Ovary (tissue), 9 donors: ENCODE measurements around the gene MED31. TPM values are rescaled to one million over a fixed set of nuclear protein-coding genes. Genes with fewer than 3 reads are reported as not detected.
"Not testable (repeated sequence)": the region's sequence is repeated elsewhere in the genome, so short reads cannot be mapped to it uniquely, and the experiment has no call there.

ENCODE experiments used
- DNase-seq, 5 donors: peaks; one replicate each; pipeline ENCODE4 v3.0.0-alpha.2; 2019 to 2020
- H3K27ac ChIP-seq, 2 donors: fragments of 200-600 bp; one replicate each; pipeline versions ENCODE4 v1.5.1 to v1.8.0; 2019 to 2022
- H3K27me3 ChIP-seq: fragments of 200-600 bp; one replicate; pipeline ENCODE4 v1.8.0; 2022
- H3K36me3 ChIP-seq: fragments of 200-600 bp; sonication (generic); one replicate; pipeline ENCODE4 v1.5.1; 2019
- H3K4me1 ChIP-seq: one replicate; pipeline ENCODE4 v1.8.1; 2013; ENCODE audit warnings: mild to moderate bottlenecking, moderate library complexity; ENCODE audit not compliant: insufficient read depth
- H3K4me3 ChIP-seq: fragments of 200-600 bp; sonication (generic); one replicate; pipeline ENCODE4 v1.5.1; 2017
- H3K9me3 ChIP-seq, 2 donors: fragments of 200-600 bp in 1 of 2; sonication (generic) in 1 of 2; one replicate each; pipeline versions ENCODE4 v1.5.1 to v1.8.1; 2013 to 2019; ENCODE audit warnings: mild to moderate bottlenecking in 1 of 2, moderate library complexity in 1 of 2
- EP300 ChIP-seq: sonication (generic); formaldehyde crosslinking; IDR thresholded peaks from one replicate; pipeline ENCODE4 v1.6.1; 2017; ENCODE audit warnings: antibody characterized with exemption
- POLR2A ChIP-seq: fragments of 450-650 bp; IDR thresholded peaks from one replicate; pipeline ENCODE4 v1.6.1; 2017; ENCODE audit warnings: antibody characterized with exemption, mild to moderate bottlenecking, moderate library complexity
- WGBS, 3 donors: extraction: QIAGEN DNeasy Blood & Tissue Kit in 1 of 3; methylation state at CpG; one replicate each; pipeline versions ENCODE4 v1.1.5 to v1.1.7; 2013 to 2017; 5-methylcytosine and 5-hydroxymethylcytosine counted together
- intact Hi-C, 4 donors: fragments of 100-400 bp; cut with DNase I; formaldehyde crosslinking; loops; one replicate each; pipeline versions ENCODE4 v1.11.0 to v1.15.1; 2022 to 2023
- microRNA-seq, 3 donors: library from miRNA; unstranded; fragments of <30 nt; microRNA quantifications; one replicate each; pipeline versions ENCODE4 to v1.2.0, GENCODE V29; 2019 to 2020
- polyA plus RNA-seq, 2 donors: library from polyadenylated mRNA; stranded (reverse); fragments of 200-250 nt in 1 of 2; fragments of 350-450 nt in 1 of 2; fragmentation: Illumina TruSeq in 1 of 2; extraction: RNeasy Lipid Tissue Mini Kit (QIAGEN cat#74804) in 1 of 2; gene quantifications; one replicate each; pipeline ENCODE4 v1.2.3, GENCODE V29; 2013 to 2014
- small RNA-seq: library from RNA; depleted of rRNA; stranded (forward); fragments of <200 nt; gene quantifications from one replicate; pipeline ENCODE3, GENCODE V24; 2016
- total RNA-seq, 7 donors: library from RNA; depleted of rRNA in 2 of 7; stranded (reverse); fragments of >200 nt in 2 of 7; fragmentation: NEBNext Ultra II Directional in 3 of 7; extraction: Animal tissue kit (Norgen Biotek cat#: 25700) in 3 of 7; gene quantifications; one replicate each; pipeline versions ENCODE4 v1.1.0 to v1.2.4, GENCODE V29; 2016 to 2023
- TF ChIP-seq, protein P1 (sequence below), 3 donors: fragments of 450-650 bp in 2 of 3; fragments of 200-600 bp in 1 of 3; IDR thresholded peaks; one replicate each; pipeline versions ENCODE4 v1.5.1 to v1.8.0; 2016 to 2022; ENCODE audit warnings: antibody characterized with exemption in 3 of 3, mild to moderate bottlenecking in 1 of 3
- donor health status: DM: no; HTN: no; CAD: no; lungs with moderate emphysema.
- donor health status: DM: no; HTN: no; CAD: no.
- donor health status: Bipolar disorder and iron deficiency.
- donor health status: DM: yes; HTN: yes; CAD: no.
- donor health status: DM: no; HTN: no; CAD: no.
- donor health status: DM: yes; HTN: yes; CAD: no.

The MED31 gene
- total and polyA plus RNA-seq, 9 donors: 15.0 to 21.9 (median 17.1) TPM

DNA sequence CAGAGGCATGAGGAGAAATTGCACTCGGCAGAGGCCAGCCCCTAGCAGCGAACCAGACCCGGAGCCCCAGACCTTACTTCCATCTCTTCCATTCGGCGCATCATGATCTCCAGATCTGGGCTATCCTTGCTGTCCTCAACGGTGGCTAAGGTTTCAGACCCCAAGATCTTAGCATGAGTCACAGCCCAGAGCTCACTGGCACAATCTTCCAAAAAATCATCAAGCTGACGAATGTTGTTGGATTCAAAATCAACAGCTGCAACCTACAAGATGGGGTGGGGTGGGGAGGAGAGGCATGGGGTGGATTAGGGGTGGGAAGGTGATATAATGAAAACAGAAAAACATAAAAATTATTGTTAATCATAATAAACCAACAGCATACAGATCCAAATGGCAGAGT lies 55.3 kb downstream of the MED31 start:
- intact Hi-C loops: no loop called here
- DNase-seq: no peak
- Histone ChIP-seq H3K4me3 (no peak overlapping the region), H3K27me3 (no peaks in the 10 kb centered on the region), H3K4me1 (no peaks in the 10 kb centered on the region), H3K27ac (no peak overlapping the region), H3K9me3 (no peaks in the 10 kb centered on the region), H3K36me3 (no peaks in the 10 kb centered on the region)
- TF ChIP-seq, protein P1, sequence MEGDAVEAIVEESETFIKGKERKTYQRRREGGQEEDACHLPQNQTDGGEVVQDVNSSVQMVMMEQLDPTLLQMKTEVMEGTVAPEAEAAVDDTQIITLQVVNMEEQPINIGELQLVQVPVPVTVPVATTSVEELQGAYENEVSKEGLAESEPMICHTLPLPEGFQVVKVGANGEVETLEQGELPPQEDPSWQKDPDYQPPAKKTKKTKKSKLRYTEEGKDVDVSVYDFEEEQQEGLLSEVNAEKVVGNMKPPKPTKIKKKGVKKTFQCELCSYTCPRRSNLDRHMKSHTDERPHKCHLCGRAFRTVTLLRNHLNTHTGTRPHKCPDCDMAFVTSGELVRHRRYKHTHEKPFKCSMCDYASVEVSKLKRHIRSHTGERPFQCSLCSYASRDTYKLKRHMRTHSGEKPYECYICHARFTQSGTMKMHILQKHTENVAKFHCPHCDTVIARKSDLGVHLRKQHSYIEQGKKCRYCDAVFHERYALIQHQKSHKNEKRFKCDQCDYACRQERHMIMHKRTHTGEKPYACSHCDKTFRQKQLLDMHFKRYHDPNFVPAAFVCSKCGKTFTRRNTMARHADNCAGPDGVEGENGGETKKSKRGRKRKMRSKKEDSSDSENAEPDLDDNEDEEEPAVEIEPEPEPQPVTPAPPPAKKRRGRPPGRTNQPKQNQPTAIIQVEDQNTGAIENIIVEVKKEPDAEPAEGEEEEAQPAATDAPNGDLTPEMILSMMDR (IDR thresholded peaks at IDR 0.05): no peak
- no peak for TF ChIP-seq EP300
- no peak for TF ChIP-seq POLR2A
- 92 to 93% (median 93%) methylated on average over 7 of the region's 7 CpGs for WGBS, 3 donors

DNA sequence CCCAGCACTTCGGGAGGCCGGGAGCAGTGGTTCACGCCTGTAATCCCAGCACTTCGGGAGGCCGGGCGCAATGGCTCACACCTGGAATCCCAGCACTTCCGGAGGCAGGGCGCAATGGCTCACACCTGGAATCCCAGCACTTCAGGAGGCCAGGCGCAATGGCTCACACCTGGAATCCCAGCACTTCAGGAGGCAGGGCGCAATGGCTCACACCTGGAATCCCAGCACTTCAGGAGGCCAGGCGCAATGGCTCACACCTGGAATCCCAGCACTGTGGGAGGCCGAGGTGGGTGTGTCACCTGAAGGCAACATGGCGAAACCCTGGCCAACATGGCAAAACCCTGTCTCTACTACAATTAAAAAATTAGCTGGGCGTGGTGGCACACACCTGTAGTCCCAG lies 58.0 kb downstream of the MED31 start:
- whole genome bisulfite sequencing, 3 donors: 95 to 97% (median 96%) methylated on average over 14 of the region's 14 CpGs
- H3K36me3 ChIP-seq, intact Hi-C loops: not testable (repeated sequence)

More for the DNA sequence above, 58.0 kb downstream of the MED31 start:
- DNase-seq, H3K27ac ChIP-seq, H3K9me3 ChIP-seq, H3K4me1 ChIP-seq, H3K27me3 ChIP-seq, H3K4me3 ChIP-seq: not testable (repeated sequence)

Small RNAs within 50 kb of the gene (microRNA-seq; reads per million reads assigned to microRNA genes)
- 0 reads per million in 3 donors for gene MIR4520-1
- gene MIR4520-2: 0 reads per million in 3 donors

Small RNAs within 50 kb of the gene (small RNA-seq; reads per million reads assigned to genes)
- gene MIR4520-1 (not detected), gene RNA5SP435 (1.3 reads per million, percentile 63 among the genes with 10 or more reads in this experiment)

Other genes with a start within 250 kb of the MED31 start
- not detected for gene AIPL1, start 216.5 kb downstream of the MED31 start, total RNA-seq
- not detected for gene AIPL1, start 216.5 kb downstream of the MED31 start, polyA plus RNA-seq
- 1 to 10 TPM in 1 of 7 donors, under 1 TPM in 5, not detected in 1; 0.20 to 4.7 (median 0.73) TPM for gene PIMREG, start 207.2 kb downstream of the MED31 start, total RNA-seq
- gene PIMREG, start 207.2 kb downstream of the MED31 start, polyA plus RNA-seq: under 1 TPM; 0.58 to 0.78 TPM
- gene PITPNM3, start 95.0 kb downstream of the MED31 start, total RNA-seq: 10 to 100 TPM; 10.0 to 68.7 (median 30.3) TPM
- 10 to 100 TPM; 10.3 to 12.8 TPM for gene PITPNM3, start 95.0 kb downstream of the MED31 start, polyA plus RNA-seq
- 10 to 100 TPM; 14.4 to 32.3 (median 20.3) TPM for gene KIAA0753, start 10.9 kb downstream of the MED31 start, total RNA-seq
- gene KIAA0753, start 10.9 kb downstream of the MED31 start, polyA plus RNA-seq: 10 to 100 TPM; 12.1 to 15.4 TPM
- gene TXNDC17, start 10.5 kb downstream of the MED31 start, total RNA-seq: 100 to 1,000 TPM in 2 of 7 donors, 10 to 100 TPM in 5; 19.0 to 104 (median 36.1) TPM
- gene TXNDC17, start 10.5 kb downstream of the MED31 start, polyA plus RNA-seq: 10 to 100 TPM; 44.9 to 61.9 TPM
- gene C17orf100, start 157 bp upstream of the MED31 start, total RNA-seq: 1 to 10 TPM in 6 of 7 donors, under 1 TPM in 1; 0.81 to 2.1 (median 1.6) TPM
- 1 to 10 TPM; 1.2 to 2.0 TPM for gene C17orf100, start 157 bp upstream of the MED31 start, polyA plus RNA-seq
- gene SLC13A5, start 61.8 kb upstream of the MED31 start, total RNA-seq: 1 to 10 TPM in 5 of 7 donors, under 1 TPM in 2; 0.57 to 2.6 (median 1.5) TPM
- under 1 TPM; 0.45 to 0.94 TPM for gene SLC13A5, start 61.8 kb upstream of the MED31 start, polyA plus RNA-seq
- 100 to 1,000 TPM in 2 of 7 donors, 10 to 100 TPM in 5; 33.3 to 111 (median 64.8) TPM for gene XAF1, start 104.4 kb upstream of the MED31 start, total RNA-seq
- gene XAF1, start 104.4 kb upstream of the MED31 start, polyA plus RNA-seq: 100 to 1,000 TPM in 1 of 2 donors, 10 to 100 TPM in 1; 81.4 to 105 TPM
- gene FBXO39, start 124.6 kb upstream of the MED31 start, total RNA-seq: 1 to 10 TPM in 3 of 7 donors, under 1 TPM in 4; 0.11 to 2.4 (median 0.81) TPM
- gene FBXO39, start 124.6 kb upstream of the MED31 start, polyA plus RNA-seq: 1 to 10 TPM in 1 of 2 donors, under 1 TPM in 1; 0.88 to 1.2 TPM
- 10 to 100 TPM in 1 of 7 donors, 1 to 10 TPM in 2, under 1 TPM in 2, not detected in 2; 0.94 to 19.3 (median 2.1) TPM for gene TEKT1, start 180.1 kb upstream of the MED31 start, total RNA-seq
- under 1 TPM in 1 of 2 donors, not detected in 1; 0.06 TPM for gene TEKT1, start 180.1 kb upstream of the MED31 start, polyA plus RNA-seq